ENCODE data around the gene LLGL2. TPM values are rescaled to one million over a fixed set of nuclear protein-coding genes. Genes with fewer than 3 reads are reported as not detected.

Gene LLGL2
- total and polyA plus RNA-seq, 3 experiments from 2014 or later = 17.1 to 39.5 (median 17.8) TPM

GRCh38 chr17:75563063-75563758 lies 37.7 kb downstream of the LLGL2 start:
- CTCF ChIA-PET = no interaction called here
- Histone ChIP-seq H3K27ac (ENCODE audit: low read depth, low read length) (no peak overlapping the region), H3K9me3 (ENCODE audit: low read length) (no peaks in the 10 kb centered on the region), H3K4me1 (ENCODE audit: insufficient read depth, low read length) (no peaks in the 10 kb centered on the region), H3K4me3 (ENCODE audit: low read length) (no peak overlapping the region), H3K36me3 (ENCODE audit: insufficient read depth, low read length) (peaks cover 6% of the 10 kb centered on the region), H3K27me3 (ENCODE audit: insufficient read depth, low read length, poor library complexity, severe bottlenecking) (no peaks in the 10 kb centered on the region)
- no peak for DNase-seq
- Mint-ChIP-seq H3K4me3 (no peak overlapping the region), H3K36me3 (peaks cover 0 to 70% (median 4%) of the 10 kb centered on the region in 3 donors), H3K9me3 (no peaks in the 10 kb centered on the region), H3K4me1 (no peaks in the 10 kb centered on the region), H3K27ac (no peak overlapping the region), H3K27me3 (no peaks in the 10 kb centered on the region)
- POLR2A ChIA-PET = no interaction called here

- no peaks in the 10 kb centered on the region for H3K9me3 Mint-ChIP-seq
- ChIA-PET POLR2A (no interaction called here), CTCF (no interaction called here)
Observed at GRCh38 chr17:75564195-75564594, 38.7 kb downstream of the LLGL2 start.

GRCh38 chr17:75565066-75565465 lies 39.6 kb downstream of the LLGL2 start:
- Histone ChIP-seq H3K4me1 (ENCODE audit: insufficient read depth, low read length) (no peaks in the 10 kb centered on the region), H3K27ac (ENCODE audit: low read depth, low read length) (no peak overlapping the region), H3K27me3 (ENCODE audit: insufficient read depth, low read length, poor library complexity, severe bottlenecking) (no peaks in the 10 kb centered on the region), H3K36me3 (ENCODE audit: insufficient read depth, low read length) (peaks cover 6% of the 10 kb centered on the region), H3K4me3 (ENCODE audit: low read length) (no peak overlapping the region), H3K9me3 (ENCODE audit: low read length) (no peaks in the 10 kb centered on the region)
- no peak overlapping the region for H3K27ac Mint-ChIP-seq
- no peaks in the 10 kb centered on the region for H3K9me3 Mint-ChIP-seq
- no peaks in the 10 kb centered on the region for H3K27me3 Mint-ChIP-seq
- H3K36me3 Mint-ChIP-seq = peaks cover 0 to 61% (median 4%) of the 10 kb centered on the region in 3 donors
- no peak overlapping the region for H3K4me3 Mint-ChIP-seq
- ChIA-PET POLR2A (no interaction called here), CTCF (no interaction called here)
- no peak for DNase-seq
- H3K4me1 Mint-ChIP-seq = no peaks in the 10 kb centered on the region

More at GRCh38 chr17:75564195-75564594, 38.7 kb downstream of the LLGL2 start:
- no peak overlapping the region for H3K27ac ChIP-seq (ENCODE audit: low read depth, low read length)
- no peak overlapping the region for H3K4me3 Mint-ChIP-seq
- no peaks in the 10 kb centered on the region for H3K4me1 ChIP-seq (ENCODE audit: insufficient read depth, low read length)
- H3K4me1 Mint-ChIP-seq = no peaks in the 10 kb centered on the region
- no peaks in the 10 kb centered on the region for H3K9me3 ChIP-seq (ENCODE audit: low read length)
- H3K27me3 ChIP-seq (ENCODE audit: insufficient read depth, low read length, poor library complexity, severe bottlenecking) = no peaks in the 10 kb centered on the region
- H3K36me3 ChIP-seq (ENCODE audit: insufficient read depth, low read length) = peaks cover 6% of the 10 kb centered on the region
- H3K27me3 Mint-ChIP-seq = no peaks in the 10 kb centered on the region
- H3K4me3 ChIP-seq (ENCODE audit: low read length) = no peak overlapping the region
- H3K36me3 Mint-ChIP-seq = peaks cover 0 to 69% (median 4%) of the 10 kb centered on the region in 3 donors
- DNase-seq = no peak
- no peak overlapping the region for H3K27ac Mint-ChIP-seq

- H3K4me1 ChIP-seq (ENCODE audit: insufficient read depth, low read length) = no peaks in the 10 kb centered on the region
- DNase-seq = no peak
- peaks cover 6% of the 10 kb centered on the region for H3K36me3 ChIP-seq (ENCODE audit: insufficient read depth, low read length)
- Mint-ChIP-seq H3K9me3 (no peaks in the 10 kb centered on the region), H3K4me1 (no peaks in the 10 kb centered on the region), H3K4me3 (no peak overlapping the region), H3K27me3 (no peaks in the 10 kb centered on the region), H3K36me3 (peaks cover 0 to 61% (median 4%) of the 10 kb centered on the region in 3 donors), H3K27ac (peak overlapping the region in 1 of 8 donors; percentile 74)
- ChIA-PET POLR2A (no interaction called here), CTCF (no interaction called here)
- no peaks in the 10 kb centered on the region for H3K27me3 ChIP-seq (ENCODE audit: insufficient read depth, low read length, poor library complexity, severe bottlenecking)
- H3K9me3 ChIP-seq (ENCODE audit: low read length) = no peaks in the 10 kb centered on the region
- H3K27ac ChIP-seq (ENCODE audit: low read depth, low read length) = no peak overlapping the region
- H3K4me3 ChIP-seq (ENCODE audit: low read length) = no peak overlapping the region
Observed at GRCh38 chr17:75565618-75566017, 40.1 kb downstream of the LLGL2 start.

- Mint-ChIP-seq H3K4me1 (no peaks in the 10 kb centered on the region), H3K36me3 (peaks cover 0 to 61% (median 4%) of the 10 kb centered on the region in 3 donors), H3K9me3 (no peaks in the 10 kb centered on the region), H3K27ac (peak overlapping the region in 1 of 8 donors; percentile 54), H3K4me3 (no peak overlapping the region), H3K27me3 (no peaks in the 10 kb centered on the region)
- Histone ChIP-seq H3K27me3 (ENCODE audit: insufficient read depth, low read length, poor library complexity, severe bottlenecking) (no peaks in the 10 kb centered on the region), H3K4me3 (ENCODE audit: low read length) (no peak overlapping the region), H3K9me3 (ENCODE audit: low read length) (no peaks in the 10 kb centered on the region), H3K36me3 (ENCODE audit: insufficient read depth, low read length) (peaks cover 6% of the 10 kb centered on the region), H3K27ac (ENCODE audit: low read depth, low read length) (no peak overlapping the region), H3K4me1 (ENCODE audit: insufficient read depth, low read length) (no peaks in the 10 kb centered on the region)
- DNase-seq = no peak
- ChIA-PET POLR2A (no interaction called here), CTCF (no interaction called here)
Observed at GRCh38 chr17:75566416-75566815, 40.9 kb downstream of the LLGL2 start.

GRCh38 chr17:75566834-75567233 lies 41.3 kb downstream of the LLGL2 start:
- ChIA-PET CTCF (no interaction called here), POLR2A (no interaction called here)
- Mint-ChIP-seq H3K27ac (peak overlapping the region in 1 of 8 donors; percentile 75), H3K9me3 (no peaks in the 10 kb centered on the region), H3K4me3 (no peak overlapping the region), H3K36me3 (peaks cover 0 to 62% (median 4%) of the 10 kb centered on the region in 3 donors), H3K27me3 (no peaks in the 10 kb centered on the region), H3K4me1 (no peaks in the 10 kb centered on the region)
- H3K36me3 ChIP-seq (ENCODE audit: insufficient read depth, low read length) = peaks cover 6% of the 10 kb centered on the region
- DNase-seq = no peak
- no peaks in the 10 kb centered on the region for H3K9me3 ChIP-seq (ENCODE audit: low read length)
- no peak overlapping the region for H3K4me3 ChIP-seq (ENCODE audit: low read length)
- no peaks in the 10 kb centered on the region for H3K27me3 ChIP-seq (ENCODE audit: insufficient read depth, low read length, poor library complexity, severe bottlenecking)
- H3K4me1 ChIP-seq (ENCODE audit: insufficient read depth, low read length) = no peaks in the 10 kb centered on the region
- no peak overlapping the region for H3K27ac ChIP-seq (ENCODE audit: low read depth, low read length)

- H3K4me1 ChIP-seq (ENCODE audit: insufficient read depth, low read length) = no peaks in the 10 kb centered on the region
Observed at GRCh38 chr17:75568412-75569255, 43.1 kb downstream of the LLGL2 start.

GRCh38 chr17:75570034-75570676 lies 44.7 kb downstream of the LLGL2 start:
- Mint-ChIP-seq H3K4me1 (no peaks in the 10 kb centered on the region), H3K4me3 (no peak overlapping the region), H3K9me3 (no peaks in the 10 kb centered on the region), H3K27me3 (no peaks in the 10 kb centered on the region), H3K27ac (no peak overlapping the region), H3K36me3 (peaks cover 0 to 43% (median 6%) of the 10 kb centered on the region in 3 donors)
- Histone ChIP-seq H3K4me3 (ENCODE audit: low read length) (no peak overlapping the region), H3K27me3 (ENCODE audit: insufficient read depth, low read length, poor library complexity, severe bottlenecking) (no peaks in the 10 kb centered on the region), H3K9me3 (ENCODE audit: low read length) (no peaks in the 10 kb centered on the region), H3K36me3 (ENCODE audit: insufficient read depth, low read length) (no peaks in the 10 kb centered on the region), H3K4me1 (ENCODE audit: insufficient read depth, low read length) (no peaks in the 10 kb centered on the region), H3K27ac (ENCODE audit: low read depth, low read length) (no peak overlapping the region)
- ChIA-PET POLR2A (no interaction called here), CTCF (no interaction called here)
- no peak for DNase-seq

More at GRCh38 chr17:75568412-75569255, 43.1 kb downstream of the LLGL2 start:
- Mint-ChIP-seq H3K4me1 (no peaks in the 10 kb centered on the region), H3K9me3 (no peaks in the 10 kb centered on the region), H3K4me3 (no peak overlapping the region), H3K36me3 (peaks cover 0 to 52% (median 6%) of the 10 kb centered on the region in 3 donors), H3K27me3 (no peaks in the 10 kb centered on the region), H3K27ac (no peak overlapping the region)
- no peaks in the 10 kb centered on the region for H3K27me3 ChIP-seq (ENCODE audit: insufficient read depth, low read length, poor library complexity, severe bottlenecking)
- no peak for DNase-seq
- H3K36me3 ChIP-seq (ENCODE audit: insufficient read depth, low read length) = peaks cover 3% of the 10 kb centered on the region
- H3K4me3 ChIP-seq (ENCODE audit: low read length) = no peak overlapping the region
- H3K9me3 ChIP-seq (ENCODE audit: low read length) = no peaks in the 10 kb centered on the region
- H3K27ac ChIP-seq (ENCODE audit: low read depth, low read length) = no peak overlapping the region
- CTCF ChIA-PET = interaction anchor here (0.8 kb wide), 1 partner anchor 33 kb away, joined by 3 read pairs; no protein-coding TSS in a partner anchor
- POLR2A ChIA-PET = interaction anchor here (0.7 kb wide), 1 partner anchor 1311 kb away, joined by 3 read pairs; no protein-coding TSS in a partner anchor

All from CD8-positive, alpha-beta memory T cell (primary cell).